Measurements from ENCODE around the gene PYDC2. TPM values are rescaled to one million over a fixed set of nuclear protein-coding genes. Genes with fewer than 3 reads are reported as not detected.
"Not testable (repeated sequence)": the region's sequence is repeated elsewhere in the genome, so short reads cannot be mapped to it uniquely, and the experiment has no call there.

Gene PYDC2
- total RNA-seq, 4 donors from 2014 or later: not detected

- no peak overlapping the region for H3K27ac ChIP-seq
- H3K4me1 ChIP-seq: no peaks in the 10 kb centered on the region
- no peaks in the 10 kb centered on the region for H3K9me3 ChIP-seq
- DNase-seq: no peak
- no peaks in the 10 kb centered on the region for H3K36me3 ChIP-seq
- no peak overlapping the region for H3K4me3 ChIP-seq
- intact Hi-C loops (cut with DNase I): no loop called here
- 53 to 61% methylated on average over 4 of the region's 4 CpGs for WGBS, 2 donors
- H3K27me3 ChIP-seq: no peaks in the 10 kb centered on the region
- TF ChIP-seq CTCF (IDR thresholded peaks at IDR 0.05): no peak
- TF ChIP-seq POLR2A (IDR thresholded peaks at IDR 0.05): no peak
These were observed 12.8 kb downstream of the PYDC2 start for GRCh38 chr3:191473661-191474198.

- TF ChIP-seq CTCF (IDR thresholded peaks at IDR 0.05) (no peak), POLR2A (IDR thresholded peaks at IDR 0.05) (no peak)
- no peaks in the 10 kb centered on the region for H3K36me3 ChIP-seq
- intact Hi-C loops (cut with DNase I): no loop called here
- no peaks in the 10 kb centered on the region for H3K4me1 ChIP-seq
- no peak overlapping the region for H3K27ac ChIP-seq
- DNase-seq: no peak
- H3K27me3 ChIP-seq: no peaks in the 10 kb centered on the region
- H3K4me3 ChIP-seq: no peak overlapping the region
- WGBS, 2 donors: 33 to 38% methylated on average over 4 of the region's 4 CpGs
- H3K9me3 ChIP-seq: no peaks in the 10 kb centered on the region
These were observed 15.3 kb downstream of the PYDC2 start for GRCh38 chr3:191476066-191476772.

DNA sequence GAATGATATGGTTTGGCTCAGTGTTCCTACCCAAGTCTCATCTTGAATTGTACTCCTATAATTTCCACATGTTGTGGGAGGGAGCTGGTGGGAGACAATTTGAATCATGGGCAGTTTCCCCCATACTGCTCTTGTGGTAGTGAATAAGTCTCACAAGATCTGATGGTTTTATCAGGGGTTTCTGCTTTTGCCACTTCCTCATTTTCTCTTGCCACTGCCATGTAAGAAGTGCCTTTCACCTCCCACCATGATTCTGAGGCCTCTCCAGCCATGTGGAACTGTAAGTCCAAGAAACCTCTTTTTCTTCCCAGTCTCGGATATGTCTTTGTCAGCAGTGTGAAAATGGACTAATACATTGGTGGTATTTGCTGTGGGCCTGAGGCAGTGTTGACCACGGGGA, 23.0 kb downstream of the PYDC2 start:
- intact Hi-C loops (cut with DNase I); H3K27ac ChIP-seq; H3K36me3 ChIP-seq; H3K27me3 ChIP-seq; H3K4me3 ChIP-seq; H3K9me3 ChIP-seq; DNase-seq; H3K4me1 ChIP-seq: not testable (repeated sequence)
- WGBS, 2 donors: 67 to 79% methylated on average over 2 of the region's 2 CpGs

DNA sequence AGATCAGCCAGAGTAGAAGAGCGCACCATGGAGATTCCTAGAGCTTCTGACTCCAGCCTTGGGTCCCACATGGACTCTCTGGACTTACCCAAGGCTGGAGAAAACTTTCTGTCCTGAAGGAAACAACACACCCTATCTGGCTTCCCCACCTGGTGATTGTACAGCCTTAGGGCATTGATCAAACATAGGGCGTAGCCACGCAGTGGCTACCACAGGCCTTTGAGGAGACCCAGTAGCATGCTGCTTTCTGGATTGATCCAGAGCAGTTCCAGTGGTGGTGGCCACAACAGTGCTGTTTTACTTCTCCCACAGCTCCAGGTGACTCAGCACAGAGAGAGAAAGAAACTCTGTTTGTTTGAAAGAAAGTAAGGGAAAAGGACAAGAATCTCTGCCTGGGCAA, 23.5 kb downstream of the PYDC2 start:
- Histone ChIP-seq H3K27ac (no peak overlapping the region), H3K4me1 (no peaks in the 10 kb centered on the region), H3K36me3 (no peaks in the 10 kb centered on the region), H3K27me3 (no peaks in the 10 kb centered on the region), H3K9me3 (no peaks in the 10 kb centered on the region), H3K4me3 (no peak overlapping the region)
- intact Hi-C loops (cut with DNase I): no loop called here
- TF ChIP-seq CTCF (IDR thresholded peaks at IDR 0.05) (no peak), POLR2A (IDR thresholded peaks at IDR 0.05) (no peak)
- DNase-seq: no peak
- WGBS, 2 donors: 85 to 86% methylated on average over 3 of the region's 3 CpGs

GRCh38 chr3:191492601-191493000, 31.6 kb downstream of the PYDC2 start:
- no peak overlapping the region for H3K27ac ChIP-seq
- WGBS, 2 donors: 33 to 43% methylated on average over 1 of the region's 1 CpG
- no peaks in the 10 kb centered on the region for H3K36me3 ChIP-seq
- intact Hi-C loops (cut with DNase I): no loop called here
- no peak for DNase-seq
- no peak overlapping the region for H3K4me3 ChIP-seq
- H3K4me1 ChIP-seq: no peaks in the 10 kb centered on the region
- H3K27me3 ChIP-seq: no peaks in the 10 kb centered on the region
- TF ChIP-seq POLR2A (IDR thresholded peaks at IDR 0.05) (no peak), CTCF (IDR thresholded peaks at IDR 0.05) (no peak)
- no peaks in the 10 kb centered on the region for H3K9me3 ChIP-seq

- H3K36me3 ChIP-seq: no peaks in the 10 kb centered on the region
- H3K9me3 ChIP-seq: no peaks in the 10 kb centered on the region
- H3K27ac ChIP-seq: no peak overlapping the region
- no peaks in the 10 kb centered on the region for H3K27me3 ChIP-seq
- H3K4me1 ChIP-seq: no peaks in the 10 kb centered on the region
- intact Hi-C loops (cut with DNase I): no loop called here
- TF ChIP-seq POLR2A (IDR thresholded peaks at IDR 0.05) (no peak), CTCF (IDR thresholded peaks at IDR 0.05) (no peak)
- no peak for DNase-seq
- no peak overlapping the region for H3K4me3 ChIP-seq
These were observed 32.4 kb downstream of the PYDC2 start for GRCh38 chr3:191493336-191493735.
